GM12872 (cell line): ENCODE measurements around the gene LIG1.

Experiments used
- CTCF ChIP-seq: IDR thresholded peaks from 3 replicates; pipeline ENCODE4 v1.5.1; 2011; ENCODE audit warnings: low read depth, mild to moderate bottlenecking, low read length, moderate library complexity; ENCODE audit not compliant: insufficient read depth

LIG1 gene

GRCh38 chr19:48192750-48193149 is 22.6 kb upstream of the LIG1 start:
- no peak for TF ChIP-seq CTCF

- no peak for TF ChIP-seq CTCF
These were observed 20.7 kb upstream of the LIG1 start for GRCh38 chr19:48190885-48191284.

GRCh38 chr19:48190288-48190884 is 20.2 kb upstream of the LIG1 start:
- TF ChIP-seq CTCF: no peak

- TF ChIP-seq CTCF: 0 out of 3 replicates have a peak, but pooled peaks have one; percentile 9
These were observed 16.4 kb upstream of the LIG1 start for GRCh38 chr19:48186541-48186991.

GRCh38 chr19:48186015-48186414 is 15.9 kb upstream of the LIG1 start:
- no peak for TF ChIP-seq CTCF

GRCh38 chr19:48183356-48183755 is 13.2 kb upstream of the LIG1 start:
- TF ChIP-seq CTCF: no peak

GRCh38 chr19:48182434-48182833 is 12.3 kb upstream of the LIG1 start:
- peak; percentile 14; the same call in 1 of the 3 replicates for TF ChIP-seq CTCF
